ENCODE results near the gene FAM222A.

GRCh38 chr12:109724321-109724892 lies 10.8 kb downstream of the FAM222A start:
- no peak for TF ChIP-seq TP53 (CRISPR knock-in tag; IDR thresholded peaks at IDR 0.05)
- no peak for TF ChIP-seq JUN (IDR thresholded peaks at IDR 0.05)
- TF ChIP-seq CTCF (IDR thresholded peaks at IDR 0.05), result no peak
- no peak for TF ChIP-seq POLR2A (IDR thresholded peaks at IDR 0.05; ENCODE audit: low read length)
- no peak for TF ChIP-seq JUNB (IDR thresholded peaks at IDR 0.05)
- no peak for TF ChIP-seq RAD21 (conservative IDR thresholded peaks at IDR 0.05 in 1 of 2, IDR thresholded peaks at IDR 0.05 in 1 of 2)
- no peak for TF ChIP-seq FOXS1 (CRISPR knock-in tag; IDR thresholded peaks at IDR 0.05)
- no peak for TF ChIP-seq MAZ (IDR thresholded peaks at IDR 0.05; ENCODE audit: borderline replicate concordance, low read depth, low read length)
- TF ChIP-seq ESRRA (IDR thresholded peaks at IDR 0.05; ENCODE audit: borderline replicate concordance, low read length), result no peak

Data from A549 (cell line).